Ovary (tissue), 3 donors: ENCODE results near the gene UBE2Q2.

Source experiments
- EP300 ChIP-seq: sonication (generic); formaldehyde crosslinking; IDR thresholded peaks from one replicate; pipeline ENCODE4 v1.6.1; 2017; ENCODE audit warnings: antibody characterized with exemption
- POLR2A ChIP-seq: fragments of 450-650 bp; IDR thresholded peaks from one replicate; pipeline ENCODE4 v1.6.1; 2017; ENCODE audit warnings: antibody characterized with exemption, mild to moderate bottlenecking, moderate library complexity
- TF ChIP-seq, protein P1 (sequence below), 3 donors: fragments of 450-650 bp in 2 of 3; fragments of 200-600 bp in 1 of 3; IDR thresholded peaks; one replicate each; pipeline versions ENCODE4 v1.5.1 to v1.8.0; 2016 to 2022; ENCODE audit warnings: antibody characterized with exemption in 3 of 3, mild to moderate bottlenecking in 1 of 3
- donor health status: DM: no; HTN: no; CAD: no.

GRCh38 chr15:75828429-75828828, 14.8 kb upstream of the UBE2Q2 start:
- TF ChIP-seq, protein P1, sequence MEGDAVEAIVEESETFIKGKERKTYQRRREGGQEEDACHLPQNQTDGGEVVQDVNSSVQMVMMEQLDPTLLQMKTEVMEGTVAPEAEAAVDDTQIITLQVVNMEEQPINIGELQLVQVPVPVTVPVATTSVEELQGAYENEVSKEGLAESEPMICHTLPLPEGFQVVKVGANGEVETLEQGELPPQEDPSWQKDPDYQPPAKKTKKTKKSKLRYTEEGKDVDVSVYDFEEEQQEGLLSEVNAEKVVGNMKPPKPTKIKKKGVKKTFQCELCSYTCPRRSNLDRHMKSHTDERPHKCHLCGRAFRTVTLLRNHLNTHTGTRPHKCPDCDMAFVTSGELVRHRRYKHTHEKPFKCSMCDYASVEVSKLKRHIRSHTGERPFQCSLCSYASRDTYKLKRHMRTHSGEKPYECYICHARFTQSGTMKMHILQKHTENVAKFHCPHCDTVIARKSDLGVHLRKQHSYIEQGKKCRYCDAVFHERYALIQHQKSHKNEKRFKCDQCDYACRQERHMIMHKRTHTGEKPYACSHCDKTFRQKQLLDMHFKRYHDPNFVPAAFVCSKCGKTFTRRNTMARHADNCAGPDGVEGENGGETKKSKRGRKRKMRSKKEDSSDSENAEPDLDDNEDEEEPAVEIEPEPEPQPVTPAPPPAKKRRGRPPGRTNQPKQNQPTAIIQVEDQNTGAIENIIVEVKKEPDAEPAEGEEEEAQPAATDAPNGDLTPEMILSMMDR (IDR thresholded peaks at IDR 0.05): no peak
- TF ChIP-seq POLR2A (no peak), EP300 (no peak)
